Fibroblast of the aortic adventitia (primary cell): ENCODE results near the gene GRM5. TPM values are rescaled to one million over a fixed set of nuclear protein-coding genes. Genes with fewer than 3 reads are reported as not detected.
"Not testable (repeated sequence)": the region's sequence is repeated elsewhere in the genome, so short reads cannot be mapped to it uniquely, and the experiment has no call there.

Experiments used
- DNase-seq: peaks from one replicate; pipeline ENCODE4 v3.0.0-alpha.2; 2010; ENCODE audit warnings: low read depth
- H3K4me3 ChIP-seq: 2 replicates; pipeline ENCODE4 v1.5.1; 2011; ENCODE audit warnings: low read depth, mild to moderate bottlenecking, control low read depth, low read length, moderate library complexity
- total RNA-seq: library from RNA; depleted of rRNA; stranded (reverse); fragments of >200 nt; gene quantifications from 2 replicates; pipeline ENCODE4 v1.2.3, GENCODE V29; 2012; ENCODE audit warnings: low replicate concordance
- TF ChIP-seq, protein P1 (sequence below): IDR thresholded peaks from 2 replicates; pipeline ENCODE4 v1.5.1; 2011; ENCODE audit warnings: mild to moderate bottlenecking, low read length, control low read depth, inconsistent platforms; ENCODE audit not compliant: insufficient read depth

GRM5 gene
- total RNA-seq, 1 donor = under 0.01 TPM

DNA sequence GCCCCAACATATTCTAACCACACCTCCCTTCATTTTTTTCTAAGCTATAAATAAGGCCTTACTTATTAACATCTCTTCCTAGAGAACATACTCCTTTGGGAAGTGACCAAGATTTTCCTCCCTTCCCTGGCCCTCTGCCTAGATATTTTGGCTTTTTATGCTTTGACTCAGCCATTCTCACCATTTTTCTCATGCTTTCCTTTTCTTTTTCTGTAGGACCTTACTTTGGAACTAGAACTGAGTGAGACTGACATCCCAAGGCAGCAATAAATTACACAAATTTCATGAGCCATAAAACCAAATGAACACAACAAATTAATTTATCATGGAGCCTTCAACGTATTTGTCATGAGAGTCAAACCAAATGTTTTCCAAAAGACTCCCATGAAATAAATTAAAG is 585.6 kb downstream of the GRM5 start:
- TF ChIP-seq, protein P1, sequence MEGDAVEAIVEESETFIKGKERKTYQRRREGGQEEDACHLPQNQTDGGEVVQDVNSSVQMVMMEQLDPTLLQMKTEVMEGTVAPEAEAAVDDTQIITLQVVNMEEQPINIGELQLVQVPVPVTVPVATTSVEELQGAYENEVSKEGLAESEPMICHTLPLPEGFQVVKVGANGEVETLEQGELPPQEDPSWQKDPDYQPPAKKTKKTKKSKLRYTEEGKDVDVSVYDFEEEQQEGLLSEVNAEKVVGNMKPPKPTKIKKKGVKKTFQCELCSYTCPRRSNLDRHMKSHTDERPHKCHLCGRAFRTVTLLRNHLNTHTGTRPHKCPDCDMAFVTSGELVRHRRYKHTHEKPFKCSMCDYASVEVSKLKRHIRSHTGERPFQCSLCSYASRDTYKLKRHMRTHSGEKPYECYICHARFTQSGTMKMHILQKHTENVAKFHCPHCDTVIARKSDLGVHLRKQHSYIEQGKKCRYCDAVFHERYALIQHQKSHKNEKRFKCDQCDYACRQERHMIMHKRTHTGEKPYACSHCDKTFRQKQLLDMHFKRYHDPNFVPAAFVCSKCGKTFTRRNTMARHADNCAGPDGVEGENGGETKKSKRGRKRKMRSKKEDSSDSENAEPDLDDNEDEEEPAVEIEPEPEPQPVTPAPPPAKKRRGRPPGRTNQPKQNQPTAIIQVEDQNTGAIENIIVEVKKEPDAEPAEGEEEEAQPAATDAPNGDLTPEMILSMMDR = no peak
- DNase-seq = peak; percentile 97
- no peak overlapping the region for H3K4me3 ChIP-seq

DNA sequence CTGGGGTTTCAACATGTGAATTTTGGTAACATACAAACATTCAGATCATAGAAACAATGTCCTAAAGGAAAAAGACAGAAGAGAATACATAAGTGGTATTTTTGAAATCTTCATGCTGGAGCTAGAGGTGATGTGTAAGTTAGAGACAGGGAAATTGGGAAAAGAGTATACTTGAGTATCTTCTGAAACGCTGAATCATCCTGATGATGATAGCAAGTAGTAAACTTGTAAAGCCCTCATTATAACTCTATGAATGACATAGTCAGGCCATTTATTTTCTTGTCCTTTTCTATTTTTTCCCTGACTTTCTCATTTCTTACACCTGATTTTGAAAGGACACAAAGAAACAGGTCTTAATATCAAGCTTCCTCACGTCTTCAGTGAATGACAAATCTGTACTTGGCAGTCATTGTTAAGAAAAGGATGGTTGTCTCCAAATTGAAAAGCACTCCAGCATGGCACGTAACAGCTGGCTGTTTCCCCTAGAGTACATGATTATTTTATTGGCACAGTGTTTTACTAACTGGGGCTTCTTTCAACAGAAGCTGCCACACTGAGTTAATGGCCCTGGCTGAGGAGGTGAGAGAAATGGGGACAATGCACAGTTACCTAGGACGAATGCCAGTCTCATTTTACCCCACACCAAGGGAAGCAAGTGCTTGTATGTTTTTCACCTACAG is 587.5 kb downstream of the GRM5 start:
- TF ChIP-seq, protein P1 = no peak
- no peak for DNase-seq
- H3K4me3 ChIP-seq = no peak overlapping the region

DNA sequence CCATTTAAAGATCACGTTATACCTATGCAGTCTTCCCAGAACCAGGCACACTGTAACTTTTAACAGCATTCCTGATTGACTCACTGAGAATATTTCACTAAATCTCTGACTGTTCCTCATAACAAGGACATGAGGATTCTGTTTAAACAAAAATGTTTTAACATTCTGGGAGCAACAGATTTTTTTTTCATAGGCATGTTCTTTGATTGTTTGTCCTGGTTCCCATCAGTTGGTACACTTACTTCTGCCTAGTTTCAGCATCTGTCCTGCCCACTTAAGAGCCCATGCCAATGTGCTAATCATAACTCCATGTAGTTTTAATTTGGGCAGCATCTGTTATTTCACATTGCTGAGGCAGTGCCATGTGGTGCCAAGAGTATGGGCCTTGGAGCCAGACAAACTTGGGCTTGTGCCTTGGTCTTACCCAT is 589.8 kb downstream of the GRM5 start:
- TF ChIP-seq, protein P1 = no peak
- DNase-seq = peak; percentile 46
- no peak overlapping the region for H3K4me3 ChIP-seq

DNA sequence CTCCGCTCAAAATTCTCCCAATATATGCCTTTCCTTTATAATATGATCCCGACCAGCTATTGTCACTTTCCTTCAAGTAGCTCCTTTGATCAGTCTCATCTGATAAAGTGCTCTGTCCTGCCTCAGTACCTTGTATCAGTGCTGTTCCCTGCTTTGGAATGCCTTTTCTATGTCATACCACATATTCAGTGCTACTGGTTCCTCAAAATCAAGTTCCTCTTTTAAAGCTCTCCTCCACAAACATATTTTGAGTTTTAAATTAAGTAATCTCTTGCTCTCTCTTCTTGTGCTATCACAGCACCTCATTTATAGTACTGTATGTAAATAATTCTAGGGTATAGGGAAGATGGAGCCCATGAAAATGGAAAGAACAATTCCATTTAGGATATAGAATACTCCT is 591.1 kb downstream of the GRM5 start:
- H3K4me3 ChIP-seq = no peak overlapping the region
- no peak for DNase-seq
- TF ChIP-seq, protein P1 = no peak

DNA sequence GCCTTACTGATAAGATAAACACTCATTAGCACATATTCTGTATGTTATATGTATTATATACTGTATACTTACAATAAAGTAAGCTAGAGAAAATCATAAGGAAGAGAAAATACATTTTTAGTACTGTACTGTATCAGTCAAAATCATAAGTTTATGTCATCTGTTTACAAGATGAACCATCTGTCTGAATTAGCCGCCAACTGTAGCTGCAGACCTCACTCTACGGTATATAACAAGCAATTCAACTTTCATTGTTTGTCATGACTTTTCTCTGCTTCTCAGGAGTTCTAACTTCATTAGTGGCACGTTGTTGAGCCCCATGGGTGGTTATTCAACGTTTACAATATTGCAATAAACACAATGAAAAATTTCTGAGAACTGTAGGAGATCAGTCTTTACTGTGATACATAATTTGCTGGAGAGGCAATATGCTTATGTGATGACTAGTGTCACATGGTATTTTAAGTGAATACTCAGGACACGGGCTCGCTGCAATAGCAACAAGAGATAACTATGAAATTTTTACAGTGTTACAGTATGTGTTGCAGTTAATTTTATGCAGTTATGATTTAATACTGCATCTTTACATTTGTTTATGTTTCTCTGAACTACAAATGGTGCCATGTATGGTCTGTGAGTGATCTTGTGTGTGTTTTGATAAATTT is 596.1 kb downstream of the GRM5 start:
- H3K4me3 ChIP-seq = no peak overlapping the region
- no peak for DNase-seq
- TF ChIP-seq, protein P1 = no peak

DNA sequence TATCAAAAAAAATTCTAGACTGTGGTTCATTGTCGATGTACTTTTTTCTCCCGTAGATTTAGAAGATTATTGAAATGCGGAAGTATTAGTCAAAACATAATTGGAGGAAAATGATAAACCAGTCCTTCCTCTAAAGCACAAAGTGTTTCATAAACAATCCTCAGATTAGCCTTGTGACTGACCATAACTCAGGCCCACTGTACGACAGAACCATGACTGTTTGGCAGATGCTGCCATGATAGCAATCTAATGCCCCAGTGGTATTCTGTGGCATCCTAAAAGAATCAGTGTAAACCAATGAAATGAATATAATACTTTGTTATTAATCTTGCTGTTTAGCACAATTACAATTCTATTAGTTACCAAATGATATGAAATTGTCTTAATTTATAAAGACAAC is 601.3 kb downstream of the GRM5 start:
- no peak for DNase-seq
- TF ChIP-seq, protein P1 = no peak
- no peak overlapping the region for H3K4me3 ChIP-seq

DNA sequence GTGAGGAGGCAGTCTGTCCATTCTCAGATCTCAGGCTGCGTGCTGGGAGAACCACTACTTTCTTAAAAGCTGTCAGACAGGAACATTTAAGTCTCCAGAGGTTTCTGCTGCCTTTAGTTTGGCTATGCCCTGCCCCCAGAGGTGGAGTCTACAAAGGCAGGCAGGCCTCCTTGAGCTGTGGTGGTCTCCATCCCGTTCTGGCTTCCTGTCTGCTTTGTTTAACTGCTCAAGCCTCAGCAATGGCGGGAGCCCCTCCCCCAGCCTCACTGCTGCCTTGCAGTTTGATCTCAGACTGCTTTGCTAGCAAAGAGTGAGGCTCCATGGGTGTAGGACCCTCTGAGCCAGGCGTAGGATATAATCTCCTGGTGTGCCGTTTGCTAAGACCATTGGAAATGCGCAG is 602.5 kb downstream of the GRM5 start:
- not testable (repeated sequence) for DNase-seq, H3K4me3 ChIP-seq

DNA sequence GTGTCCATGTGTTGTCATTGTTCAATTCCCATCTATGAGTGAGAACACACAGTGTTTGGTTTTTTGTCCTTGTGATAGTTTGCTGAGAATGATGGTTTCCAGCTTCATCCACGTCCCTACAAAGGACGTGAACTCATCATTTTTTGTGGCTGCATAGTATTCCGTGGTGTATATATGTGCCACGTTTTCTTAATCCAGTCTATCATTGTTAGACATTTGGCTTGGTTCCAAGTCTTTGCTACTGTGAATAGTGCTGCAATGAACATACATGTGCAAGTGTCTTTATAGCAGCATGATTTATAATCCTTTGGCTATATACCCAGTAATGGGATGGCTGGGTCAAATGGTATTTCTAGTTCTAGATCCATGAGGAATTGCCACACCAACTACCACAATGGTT is 607.7 kb downstream of the GRM5 start:
- not testable (repeated sequence) for DNase-seq, H3K4me3 ChIP-seq
